Measurements from ENCODE around the gene SHB. TPM values are rescaled to one million over a fixed set of nuclear protein-coding genes. Genes with fewer than 3 reads are reported as not detected.

The SHB gene
- total RNA-seq, 2 donors from 2014 or later = 28.1 to 38.1 TPM

- Histone ChIP-seq H3K36me3 (ENCODE audit: control insufficient read depth, insufficient read depth, low read length) (peaks cover 9% of the 10 kb centered on the region), H3K9ac (ENCODE audit: extremely low read depth, low read length, poor library complexity, severe bottlenecking) (no peak overlapping the region), H3K4me1 (ENCODE audit: control insufficient read depth, insufficient read depth, low read length) (peaks cover 8% of the 10 kb centered on the region), H3K27ac (ENCODE audit: low read depth, low read length) (no peak overlapping the region), H3K4me3 (ENCODE audit: low read length) (peak overlapping the region; percentile 86), H3K9me3 (ENCODE audit: control insufficient read depth, low read length) (no peaks in the 10 kb centered on the region), H3K27me3 (ENCODE audit: control insufficient read depth, insufficient read depth, low read length, poor library complexity, severe bottlenecking) (no peaks in the 10 kb centered on the region)
- Mint-ChIP-seq H3K4me1 (peaks cover 17% of the 10 kb centered on the region), H3K27me3 (ENCODE audit: insufficient read depth) (no peaks in the 10 kb centered on the region), H3K4me3 (peak overlapping the region; percentile 77), H3K36me3 (ENCODE audit: low read depth) (peaks cover 4% of the 10 kb centered on the region), H3K27ac (no peak overlapping the region), H3K9me3 (no peaks in the 10 kb centered on the region)
- WGBS, 2 experiments (ENCODE audit: insufficient coverage in 1 of 2, insufficient read length in 1 of 2) = 93 to 96% methylated on average over 6 to 10 of the region's 10 CpGs
- DNase-seq = no peak
- TF ChIP-seq, protein P1, sequence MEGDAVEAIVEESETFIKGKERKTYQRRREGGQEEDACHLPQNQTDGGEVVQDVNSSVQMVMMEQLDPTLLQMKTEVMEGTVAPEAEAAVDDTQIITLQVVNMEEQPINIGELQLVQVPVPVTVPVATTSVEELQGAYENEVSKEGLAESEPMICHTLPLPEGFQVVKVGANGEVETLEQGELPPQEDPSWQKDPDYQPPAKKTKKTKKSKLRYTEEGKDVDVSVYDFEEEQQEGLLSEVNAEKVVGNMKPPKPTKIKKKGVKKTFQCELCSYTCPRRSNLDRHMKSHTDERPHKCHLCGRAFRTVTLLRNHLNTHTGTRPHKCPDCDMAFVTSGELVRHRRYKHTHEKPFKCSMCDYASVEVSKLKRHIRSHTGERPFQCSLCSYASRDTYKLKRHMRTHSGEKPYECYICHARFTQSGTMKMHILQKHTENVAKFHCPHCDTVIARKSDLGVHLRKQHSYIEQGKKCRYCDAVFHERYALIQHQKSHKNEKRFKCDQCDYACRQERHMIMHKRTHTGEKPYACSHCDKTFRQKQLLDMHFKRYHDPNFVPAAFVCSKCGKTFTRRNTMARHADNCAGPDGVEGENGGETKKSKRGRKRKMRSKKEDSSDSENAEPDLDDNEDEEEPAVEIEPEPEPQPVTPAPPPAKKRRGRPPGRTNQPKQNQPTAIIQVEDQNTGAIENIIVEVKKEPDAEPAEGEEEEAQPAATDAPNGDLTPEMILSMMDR (conservative IDR thresholded peaks at IDR 0.05) = no peak
Observed at GRCh38 chr9:37905131-37905505, 163.9 kb downstream of the SHB start.

DNA sequence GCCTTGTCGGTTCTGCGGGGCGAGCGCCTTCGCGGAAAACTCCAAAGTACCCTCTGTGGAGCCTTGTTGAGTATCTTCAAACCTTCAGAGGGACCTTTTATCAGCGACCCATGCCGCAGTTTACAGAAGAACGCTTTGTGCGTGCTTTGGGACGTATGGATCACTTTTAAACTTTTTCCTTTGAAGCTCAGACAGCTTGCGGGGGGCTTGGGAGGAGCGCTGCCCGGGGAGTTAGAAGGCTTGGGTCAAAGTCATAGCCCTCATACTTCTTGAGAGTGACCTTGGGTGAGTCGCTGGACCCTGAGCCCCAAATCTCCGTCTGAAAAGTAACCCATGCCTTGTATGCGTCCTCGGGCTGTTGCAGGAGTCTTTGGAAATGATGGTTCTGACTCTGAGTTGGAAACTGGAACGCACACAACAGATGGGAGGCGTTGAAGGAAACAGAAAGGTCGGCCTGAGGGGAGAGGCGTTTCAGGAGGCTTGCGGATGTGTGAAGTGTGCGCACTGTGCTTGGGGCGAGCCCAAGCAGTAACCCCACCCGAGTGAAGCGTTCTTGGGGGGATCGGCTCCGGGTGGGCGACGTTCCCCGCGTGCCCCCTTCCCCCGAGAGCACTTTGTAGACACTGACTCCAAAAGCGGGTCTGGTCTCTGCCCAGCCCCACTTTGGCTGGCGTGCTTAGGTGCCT is 164.4 kb downstream of the SHB start:
- Mint-ChIP-seq H3K4me3 (peak overlapping the region; percentile 77), H3K27me3 (ENCODE audit: insufficient read depth) (no peaks in the 10 kb centered on the region), H3K4me1 (peaks cover 17% of the 10 kb centered on the region), H3K36me3 (ENCODE audit: low read depth) (peaks cover 6% of the 10 kb centered on the region), H3K9me3 (no peaks in the 10 kb centered on the region), H3K27ac (peak overlapping the region; percentile 57)
- Histone ChIP-seq H3K9ac (ENCODE audit: extremely low read depth, low read length, poor library complexity, severe bottlenecking) (peak overlapping the region; percentile 68), H3K27ac (ENCODE audit: low read depth, low read length) (no peak overlapping the region), H3K4me1 (ENCODE audit: control insufficient read depth, insufficient read depth, low read length) (peaks cover 8% of the 10 kb centered on the region), H3K4me3 (ENCODE audit: low read length) (peak overlapping the region; percentile 86), H3K27me3 (ENCODE audit: control insufficient read depth, insufficient read depth, low read length, poor library complexity, severe bottlenecking) (no peaks in the 10 kb centered on the region), H3K9me3 (ENCODE audit: control insufficient read depth, low read length) (no peaks in the 10 kb centered on the region), H3K36me3 (ENCODE audit: control insufficient read depth, insufficient read depth, low read length) (peaks cover 10% of the 10 kb centered on the region)
- TF ChIP-seq, protein P1 (conservative IDR thresholded peaks at IDR 0.05) = no peak
- peak; percentile 60 for DNase-seq
- WGBS, 2 experiments (ENCODE audit: insufficient coverage in 1 of 2, insufficient read length in 1 of 2) = 53 to 60% methylated on average over 27 to 36 of the region's 36 CpGs

GRCh38 chr9:37903647-37904444 is 165.2 kb downstream of the SHB start, which contains the start of gene SLC25A51:
TSS of gene SLC25A51 (minus strand) at chr9:37904127. CDS start at chr9:37888550, 15,577 bp downstream.
- Histone ChIP-seq H3K27ac (ENCODE audit: low read depth, low read length) (no peak within 1 kb of the TSS), H3K9me3 (ENCODE audit: control insufficient read depth, low read length) (no peaks in the 10 kb centered on the region), H3K4me3 (ENCODE audit: low read length) (peak within 1 kb of the TSS; percentile 86), H3K36me3 (ENCODE audit: control insufficient read depth, insufficient read depth, low read length) (peaks cover 16% of the 10 kb centered on the region), H3K27me3 (ENCODE audit: control insufficient read depth, insufficient read depth, low read length, poor library complexity, severe bottlenecking) (no peaks in the 10 kb centered on the region), H3K4me1 (ENCODE audit: control insufficient read depth, insufficient read depth, low read length) (peaks cover 8% of the 10 kb centered on the region), H3K9ac (ENCODE audit: extremely low read depth, low read length, poor library complexity, severe bottlenecking) (peak within 1 kb of the TSS; percentile 68)
- peak; percentile 99 for DNase-seq
- TF ChIP-seq, protein P1 (conservative IDR thresholded peaks at IDR 0.05) = peak; percentile 97
- peaks cover 12% of the 10 kb centered on the region for H3K36me3 Mint-ChIP-seq (ENCODE audit: low read depth)
- H3K4me1 Mint-ChIP-seq = peaks cover 17% of the 10 kb centered on the region
- no peaks in the 10 kb centered on the region for H3K9me3 Mint-ChIP-seq
- H3K27me3 Mint-ChIP-seq (ENCODE audit: insufficient read depth) = no peaks in the 10 kb centered on the region
- WGBS, 2 experiments (ENCODE audit: insufficient coverage in 1 of 2, insufficient read length in 1 of 2) = 0% methylated on average over 28 to 84 of the region's 84 CpGs
- H3K27ac Mint-ChIP-seq = peak within 1 kb of the TSS; percentile 88
- peak within 1 kb of the TSS; percentile 77 for H3K4me3 Mint-ChIP-seq

Data from endodermal cell (in vitro differentiated cells).